ENCODE measurements around the gene MAMDC2.
A peak's percentile ranks its signal among the peaks of the same experiment; 100 is the strongest.

Gene MAMDC2

DNA sequence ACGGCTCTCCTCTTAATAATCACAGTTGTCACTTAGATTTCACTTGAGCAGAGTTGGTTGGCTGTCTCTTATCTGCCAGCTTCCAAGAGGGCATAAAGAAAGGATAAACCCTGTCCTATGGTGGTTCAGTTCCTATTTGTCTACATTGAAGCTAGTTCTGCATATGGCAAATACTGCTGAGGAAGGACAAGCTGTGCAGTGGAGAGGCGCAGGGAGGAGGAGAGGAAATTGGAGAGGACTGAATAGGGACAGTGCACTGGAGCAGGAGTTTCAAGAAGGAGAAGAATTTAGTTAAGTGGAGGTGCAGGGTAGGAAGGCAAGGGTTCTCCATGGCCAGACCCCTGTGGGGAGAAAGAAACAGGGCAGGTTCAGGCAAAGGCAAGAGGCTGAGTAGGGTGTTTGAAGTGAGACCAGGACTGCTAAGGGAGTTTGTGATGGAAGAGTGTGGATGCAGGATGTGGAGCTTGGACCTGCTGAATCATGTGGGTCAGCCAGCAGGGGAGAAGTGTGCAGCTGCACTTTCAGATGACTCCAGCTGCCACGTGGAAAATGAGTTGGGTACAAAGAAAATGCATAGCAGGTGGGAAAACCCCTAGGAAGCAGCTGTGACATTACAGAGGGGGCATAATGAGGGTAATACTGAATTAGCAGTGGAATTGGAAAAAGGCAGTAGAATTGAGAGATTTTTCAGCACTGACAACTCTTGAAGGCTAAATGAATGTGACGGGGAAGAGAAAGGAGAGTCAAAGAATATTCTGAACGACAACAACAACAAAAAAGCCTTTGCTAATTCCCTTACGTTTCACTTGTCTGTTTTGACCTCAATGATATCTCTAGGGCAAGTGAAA lies 66.8 kb downstream of the MAMDC2 start:
- DNase-seq = no peak

DNA sequence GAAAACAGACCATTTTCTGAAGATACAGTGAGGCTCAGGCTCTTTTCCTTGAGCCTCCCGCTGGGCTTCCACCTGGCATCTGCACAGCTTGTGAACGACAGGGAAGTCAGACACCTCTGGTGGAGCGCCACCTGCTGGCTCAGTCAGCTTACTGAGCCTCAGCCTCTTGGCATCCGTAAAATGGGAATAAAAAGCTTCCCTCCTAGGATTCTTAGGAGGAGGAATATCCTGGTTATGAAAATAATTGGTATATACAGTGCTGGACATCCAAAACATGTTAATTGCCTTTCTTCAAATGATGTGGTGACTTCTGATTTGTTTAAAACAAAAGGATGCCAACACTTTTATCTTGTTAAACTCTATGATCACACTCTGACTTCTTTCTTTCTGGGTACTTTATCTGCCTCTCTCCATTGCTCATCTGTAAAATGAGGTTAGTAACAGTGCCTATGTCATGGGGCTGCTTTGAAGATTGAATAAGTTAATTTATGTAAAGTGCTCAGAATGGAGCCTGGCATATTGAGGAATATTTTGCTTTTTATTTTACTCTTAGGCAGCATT lies 67.5 kb downstream of the MAMDC2 start:
- DNase-seq = peak; percentile 30

DNA sequence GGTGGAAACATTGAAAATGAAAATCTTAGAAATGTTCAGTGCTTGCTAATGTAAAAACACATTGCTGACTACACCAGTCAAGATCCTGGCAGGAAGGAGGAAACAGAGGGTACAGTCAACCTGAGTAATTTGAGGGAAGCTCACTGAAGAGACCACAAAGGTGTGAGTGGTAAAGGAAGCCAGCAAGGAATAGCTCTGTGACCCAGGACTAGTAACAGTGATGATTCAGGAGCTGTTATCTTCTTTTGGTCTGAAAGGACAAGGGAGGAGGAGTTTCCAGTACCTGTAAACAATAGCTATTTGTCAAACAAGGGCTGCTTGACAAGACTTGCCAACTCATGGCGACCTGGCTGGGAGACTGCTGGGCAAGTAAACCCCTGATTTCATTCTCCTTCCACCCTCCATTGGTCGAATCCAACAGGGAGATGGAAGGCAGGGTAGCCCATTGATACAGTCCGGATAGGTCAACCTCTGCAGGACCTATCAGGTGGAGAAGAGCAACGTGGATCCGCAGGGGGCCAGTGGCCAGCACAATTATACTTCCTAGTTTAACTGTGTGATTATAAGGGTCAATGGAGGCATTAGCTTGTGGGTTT lies 68.1 kb downstream of the MAMDC2 start:
- no peak for DNase-seq

DNA sequence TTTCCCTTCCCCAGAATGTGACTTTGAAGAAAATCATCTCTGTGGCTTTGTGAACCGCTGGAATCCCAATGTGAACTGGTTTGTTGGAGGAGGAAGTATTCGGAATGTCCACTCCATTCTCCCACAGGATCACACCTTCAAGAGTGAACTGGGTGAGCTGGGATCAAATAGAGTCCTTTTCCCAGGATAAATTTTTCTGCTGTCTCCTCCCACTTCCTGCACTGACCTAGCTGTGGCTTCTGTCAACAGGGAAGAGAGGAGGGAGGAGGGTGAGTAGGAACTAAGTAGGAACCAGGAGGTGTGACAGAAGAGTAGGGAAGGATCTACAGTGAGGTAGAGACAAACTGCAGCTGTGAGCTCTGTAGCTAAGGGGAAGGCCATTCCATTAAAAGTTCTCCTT lies 69.3 kb downstream of the MAMDC2 start:
- DNase-seq = no peak

DNA sequence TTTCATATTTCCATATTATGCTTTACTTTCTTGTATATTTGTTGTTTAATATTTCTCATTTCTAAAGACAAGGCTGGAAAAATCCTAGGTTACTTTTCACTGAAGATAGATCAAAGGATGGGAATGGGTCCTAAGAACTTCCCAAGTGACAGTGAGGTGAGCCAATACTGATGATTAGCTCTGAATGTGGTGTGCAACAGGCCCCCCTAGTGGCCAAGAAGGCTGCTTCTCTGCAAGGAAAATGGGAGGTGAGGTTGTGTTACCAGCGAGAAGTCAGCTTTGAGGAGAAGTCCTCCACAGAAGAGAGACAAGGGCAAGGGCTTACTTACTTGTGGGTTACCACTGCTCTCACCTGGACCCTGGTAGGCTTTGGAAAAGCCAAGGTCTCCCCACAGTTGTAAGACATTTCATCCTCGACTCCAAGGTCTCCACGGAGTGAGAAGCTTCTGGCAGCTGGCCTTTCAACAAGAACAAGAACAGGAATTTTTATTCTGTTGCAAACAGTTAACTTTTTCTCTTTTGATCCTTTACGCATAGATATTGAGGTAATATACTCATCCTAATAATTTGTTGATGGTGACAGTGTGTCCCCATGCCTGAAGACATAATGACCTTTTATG lies 69.9 kb downstream of the MAMDC2 start:
- no peak for DNase-seq

DNA sequence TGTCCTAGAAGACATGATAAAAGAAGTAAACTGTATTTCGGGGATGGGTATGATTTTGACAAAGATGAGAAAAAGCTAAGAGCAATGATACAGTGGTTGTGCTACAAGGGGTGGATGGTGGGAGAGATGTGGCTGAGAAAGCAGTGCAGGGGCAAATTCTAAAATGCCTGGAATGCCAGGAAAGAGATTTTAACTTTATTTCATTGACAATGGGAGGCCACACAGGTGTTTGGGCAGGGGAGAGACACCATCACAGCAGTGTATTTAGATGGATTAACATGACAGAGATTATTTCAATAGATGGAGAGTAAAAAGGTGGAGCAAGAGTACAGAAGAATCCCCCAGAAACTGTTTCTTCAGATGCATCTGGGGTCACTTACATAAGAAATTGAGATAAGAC lies 71.2 kb downstream of the MAMDC2 start:
- DNase-seq = no peak

DNA sequence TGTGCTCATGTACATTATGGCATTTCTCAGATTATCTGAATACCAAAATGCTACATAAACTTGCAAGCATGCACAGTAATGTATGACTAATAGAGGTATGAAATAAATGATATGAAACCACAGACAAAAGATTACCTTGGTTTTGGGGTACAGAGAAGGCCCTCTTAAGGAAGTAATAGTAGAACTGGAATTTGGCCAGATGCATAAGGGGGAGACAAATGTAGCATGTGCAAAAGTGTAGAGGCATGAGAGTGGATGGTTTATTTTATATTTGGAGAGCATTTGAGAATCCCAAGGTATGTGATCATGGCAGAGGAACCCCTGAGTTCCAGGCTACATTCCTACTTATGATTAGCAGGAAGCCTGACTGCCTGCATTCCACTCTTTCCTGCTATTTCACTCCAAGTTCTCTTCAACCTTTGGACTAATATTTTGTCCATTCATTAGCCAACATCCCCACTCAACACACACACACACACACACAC lies 74.2 kb downstream of the MAMDC2 start:
- no peak for DNase-seq

DNA sequence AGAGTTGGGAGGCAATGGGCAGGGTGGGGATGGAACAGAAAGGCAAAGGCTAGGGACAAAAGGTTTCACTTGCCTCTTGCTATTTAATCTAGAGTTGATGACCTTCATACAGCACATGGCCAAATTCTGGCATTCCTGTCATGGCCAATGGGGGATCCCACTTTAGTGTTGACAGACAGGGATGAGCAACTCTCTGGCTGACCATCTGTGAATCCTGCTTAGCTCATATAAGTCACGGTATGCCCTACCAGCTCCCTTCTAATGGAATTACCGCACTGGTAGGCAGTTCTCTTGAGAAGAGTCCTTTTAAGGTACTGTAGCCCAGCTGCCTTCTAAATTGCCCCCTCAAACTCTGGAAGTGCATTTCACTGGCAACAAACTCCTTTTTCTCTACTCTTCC lies 76.1 kb downstream of the MAMDC2 start:
- DNase-seq = no peak

DNA sequence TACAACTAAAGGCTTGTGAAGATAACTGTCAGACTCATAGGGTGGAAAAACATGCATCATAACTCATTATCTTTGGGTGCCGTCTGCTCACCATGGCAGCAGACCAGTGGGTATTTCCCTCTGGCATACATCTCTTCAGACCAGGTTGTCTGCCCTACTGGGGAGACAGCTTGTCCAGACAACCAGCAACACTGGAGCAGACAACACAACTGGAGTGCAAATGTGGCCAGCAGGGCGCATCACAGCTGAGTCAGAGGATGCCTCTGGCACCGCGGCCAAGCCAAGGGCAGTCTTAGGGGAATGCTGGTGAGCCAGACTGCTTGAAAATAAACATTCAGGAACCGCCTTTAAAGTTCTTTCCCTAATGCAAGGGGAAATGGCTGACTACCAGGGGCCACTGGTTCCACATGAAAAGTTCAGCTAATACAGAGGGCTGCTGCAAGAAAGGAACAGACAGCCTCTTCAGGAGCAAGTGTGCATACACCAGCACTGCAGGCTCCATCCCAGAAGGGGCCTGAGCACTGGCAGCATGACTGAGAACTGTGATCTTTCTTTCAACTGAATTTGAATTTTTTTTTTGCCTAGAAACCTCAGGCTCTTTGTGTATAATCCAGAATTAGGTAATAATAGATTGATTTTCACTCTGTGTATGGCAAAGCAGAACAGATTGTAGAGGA lies 77.3 kb downstream of the MAMDC2 start:
- DNase-seq = no peak

DNA sequence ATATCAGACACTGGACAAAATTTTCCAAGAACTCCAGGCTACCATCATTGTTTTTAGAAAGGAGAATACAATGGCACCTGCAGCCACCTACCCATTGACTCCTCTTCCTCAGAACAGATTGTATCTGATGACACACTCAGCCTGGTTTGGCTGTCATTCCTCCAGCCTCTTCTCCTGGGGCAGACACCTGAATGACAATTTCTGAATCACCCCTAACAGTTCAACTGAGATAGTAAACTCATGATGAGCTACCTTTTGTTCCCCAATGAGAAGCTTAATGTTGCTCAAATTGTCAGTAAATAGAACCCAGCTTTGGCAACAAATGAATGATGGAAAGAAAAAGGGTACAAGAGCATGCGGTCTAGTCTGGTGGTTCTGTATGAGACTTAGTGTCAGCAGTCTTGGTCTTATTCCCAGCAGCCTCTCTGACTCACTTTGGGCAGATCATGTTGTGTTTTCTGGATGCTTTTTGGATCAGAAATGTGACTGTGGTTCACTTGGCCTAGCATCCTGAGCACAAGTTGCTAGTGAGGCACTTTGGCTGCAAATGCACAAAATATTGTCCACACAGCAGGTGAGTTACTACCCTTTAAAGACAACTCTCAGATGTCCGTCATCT lies 78.3 kb downstream of the MAMDC2 start:
- no peak for DNase-seq

DNA sequence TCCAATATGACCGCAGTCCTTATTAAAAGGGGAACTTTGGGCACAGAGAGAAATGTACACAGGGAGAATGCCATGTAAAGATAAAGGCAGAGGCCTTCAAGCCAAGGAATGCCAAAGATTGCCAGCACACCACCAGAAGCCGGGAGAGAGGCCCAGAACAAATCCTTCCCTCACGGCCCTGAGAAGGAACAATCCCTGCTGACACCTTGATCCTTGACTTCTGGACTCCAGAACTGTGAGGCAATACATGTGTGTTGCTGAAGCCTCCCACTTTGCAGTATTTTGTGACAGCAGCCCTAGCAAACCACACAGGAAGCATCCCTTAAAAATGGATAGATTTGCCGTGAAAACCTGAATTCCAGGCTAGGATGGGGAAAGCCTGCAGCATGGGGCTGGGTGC lies 80.0 kb downstream of the MAMDC2 start:
- DNase-seq = no peak

DNA sequence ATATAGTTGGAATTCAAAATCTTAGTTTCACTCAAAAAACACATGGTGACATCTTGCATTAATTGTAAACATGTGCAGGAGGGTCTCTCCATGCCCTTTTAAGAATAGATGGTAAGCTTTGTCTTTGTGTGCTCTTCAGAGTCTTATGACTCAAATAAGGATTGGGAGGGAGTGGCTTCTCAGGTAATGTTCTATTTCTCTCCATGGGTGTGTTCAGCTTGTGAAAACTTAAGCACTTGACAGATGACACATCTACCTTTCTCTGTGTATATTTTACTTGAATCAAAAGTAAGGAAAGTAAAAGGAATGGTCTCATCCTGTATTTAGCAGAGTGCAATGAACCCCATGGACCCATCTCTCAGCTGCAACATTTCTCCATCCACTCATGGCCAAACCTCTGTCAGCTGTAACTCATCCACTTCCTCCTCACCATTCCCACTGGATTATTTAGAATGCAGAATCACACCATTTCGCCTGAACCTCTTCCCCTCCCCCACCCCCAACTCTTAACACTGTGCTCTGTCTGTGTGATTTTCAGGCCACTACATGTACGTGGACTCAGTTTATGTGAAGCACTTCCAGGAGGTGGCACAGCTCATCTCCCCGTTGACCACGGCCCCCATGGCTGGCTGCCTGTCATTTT lies 82.1 kb downstream of the MAMDC2 start:
- DNase-seq = no peak

DNA sequence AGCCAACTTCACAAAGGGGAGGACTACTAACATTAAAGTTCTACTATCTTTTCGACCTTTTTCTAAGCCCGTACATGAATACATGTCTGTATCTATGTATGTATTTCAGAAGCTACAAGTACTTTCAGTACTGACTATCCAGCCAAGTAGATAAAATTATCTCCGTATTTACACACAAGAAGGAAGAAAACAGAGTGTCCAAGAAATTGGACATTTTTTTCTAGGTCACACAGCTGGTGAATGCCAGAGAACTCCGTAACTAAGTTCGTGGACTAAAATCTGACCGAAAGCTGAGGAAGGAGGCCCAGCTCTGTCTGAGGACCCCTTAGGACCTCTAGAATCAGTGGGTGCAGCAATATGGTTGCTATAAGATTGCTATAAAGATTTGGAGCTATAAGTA lies 83.4 kb downstream of the MAMDC2 start:
- no peak for DNase-seq

DNA sequence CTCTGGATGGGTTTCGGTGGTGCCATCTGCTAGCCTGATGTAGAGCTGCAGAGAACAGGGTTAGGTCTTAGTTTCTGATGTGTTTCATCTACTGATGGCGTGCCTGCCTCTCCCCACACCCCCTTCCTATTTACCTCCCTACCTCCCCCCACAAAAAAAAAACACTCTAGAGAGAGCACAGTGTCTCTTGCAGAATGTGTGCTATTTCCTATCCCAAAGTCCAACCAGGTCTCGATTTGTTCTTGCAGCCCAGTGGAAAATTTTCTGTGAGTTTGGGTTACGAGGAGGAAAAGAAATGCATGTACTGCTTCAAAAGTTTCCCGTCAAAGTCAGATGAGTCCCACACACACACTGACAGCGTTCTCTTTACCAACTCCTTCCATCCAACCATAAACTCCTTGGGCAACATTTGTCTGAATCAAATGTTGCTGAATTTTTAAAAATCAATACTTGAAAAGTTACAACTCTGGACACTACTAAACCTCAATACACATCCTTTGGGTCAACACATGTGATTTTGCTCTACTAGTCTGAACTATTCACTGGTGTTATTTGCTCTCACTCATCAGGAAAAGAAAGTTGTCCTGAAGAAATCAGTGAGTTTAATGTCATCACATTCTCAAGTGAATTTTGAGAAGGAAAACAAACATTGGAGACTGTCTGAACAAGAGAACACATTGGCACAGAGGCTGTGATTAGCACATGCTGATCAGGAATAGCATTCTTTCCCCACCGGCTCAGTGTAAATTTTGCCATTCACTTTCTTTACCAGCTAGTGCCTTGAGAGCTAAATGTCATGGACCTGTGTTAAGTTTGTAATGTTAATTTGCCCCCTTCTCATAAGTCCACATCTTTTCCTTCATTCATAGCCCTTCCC lies 84.1 kb downstream of the MAMDC2 start:
- no peak for DNase-seq

DNA sequence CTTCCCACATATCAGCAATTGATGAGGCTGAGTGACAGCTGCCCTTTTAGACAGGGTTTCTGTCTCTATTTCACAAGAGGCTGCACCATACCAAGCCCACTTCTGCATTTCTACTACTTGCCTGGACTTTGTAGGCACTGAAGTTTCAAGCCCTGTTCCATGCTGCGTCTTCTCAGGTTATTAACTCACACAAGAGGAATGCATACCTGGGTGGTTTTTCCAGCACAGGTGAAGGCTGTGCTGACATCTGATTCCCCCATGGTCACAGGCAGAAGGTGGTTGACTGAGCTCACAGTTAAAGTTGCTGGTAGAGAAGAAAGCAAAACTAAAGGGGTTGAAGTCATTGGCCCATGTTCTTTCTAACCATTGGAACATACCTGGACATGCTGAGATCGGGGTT lies 86.6 kb downstream of the MAMDC2 start:
- no peak for DNase-seq

DNA sequence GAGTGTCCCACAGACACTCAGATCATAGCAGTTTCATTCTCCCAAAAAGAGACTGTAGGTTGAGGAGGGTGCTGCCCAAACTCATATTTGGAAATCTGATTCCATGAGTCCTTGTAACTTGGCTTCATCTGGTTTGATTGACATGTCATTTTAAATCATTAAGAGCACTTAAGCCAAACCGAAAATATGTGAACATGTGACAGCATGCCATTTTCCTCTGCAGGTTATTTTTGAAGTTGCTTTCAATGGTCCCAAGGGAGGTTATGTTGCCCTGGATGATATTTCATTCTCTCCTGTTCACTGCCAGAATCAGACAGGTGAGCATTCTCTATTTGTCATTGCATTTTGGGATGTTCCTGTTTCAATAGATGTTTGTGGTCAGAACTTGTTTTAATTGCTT lies 87.6 kb downstream of the MAMDC2 start:
- no peak for DNase-seq

DNA sequence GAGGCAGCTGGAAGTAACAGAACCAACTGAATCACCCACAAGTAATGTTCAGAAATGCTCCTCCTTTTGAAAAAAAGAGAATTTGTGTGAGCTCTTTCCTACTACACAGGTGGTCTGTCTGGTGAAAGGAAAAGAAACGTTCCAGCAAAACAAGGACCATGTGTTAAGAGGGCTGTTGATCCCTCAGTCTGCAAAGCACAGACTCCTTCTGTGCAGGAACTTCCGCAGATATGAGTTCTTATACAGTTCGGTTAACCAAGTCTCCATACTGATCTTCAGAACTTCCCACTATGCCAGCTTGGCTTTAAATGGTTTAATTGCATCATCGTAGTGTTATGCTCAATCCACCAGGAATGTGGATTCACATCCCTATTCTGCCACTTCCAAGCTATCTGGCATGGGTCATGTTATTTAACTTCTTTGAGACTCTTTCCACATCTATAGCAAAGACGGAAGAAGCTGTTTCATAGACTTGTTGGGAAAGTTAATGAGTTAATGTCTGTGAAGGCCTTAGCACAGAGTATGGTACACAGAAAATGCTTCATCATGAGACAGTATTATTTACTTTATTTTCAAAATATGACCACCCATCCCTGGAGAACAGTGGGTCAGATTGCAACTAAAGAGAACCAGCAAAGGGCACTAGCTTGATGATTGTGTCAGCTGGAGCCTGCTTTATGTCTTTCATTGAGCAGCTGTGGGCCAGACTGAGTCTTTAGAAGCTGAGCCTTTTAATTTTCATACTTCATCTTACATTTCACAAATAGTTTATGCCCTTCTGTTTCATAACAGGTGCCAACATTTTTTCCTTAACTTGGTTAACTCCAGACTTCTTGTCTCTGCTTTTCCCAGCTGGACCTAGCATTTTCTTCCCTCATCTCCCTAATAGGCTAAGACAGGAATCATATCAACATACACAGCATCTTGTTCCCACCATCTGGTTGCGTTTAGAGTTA lies 89.9 kb downstream of the MAMDC2 start:
- DNase-seq = no peak

DNA sequence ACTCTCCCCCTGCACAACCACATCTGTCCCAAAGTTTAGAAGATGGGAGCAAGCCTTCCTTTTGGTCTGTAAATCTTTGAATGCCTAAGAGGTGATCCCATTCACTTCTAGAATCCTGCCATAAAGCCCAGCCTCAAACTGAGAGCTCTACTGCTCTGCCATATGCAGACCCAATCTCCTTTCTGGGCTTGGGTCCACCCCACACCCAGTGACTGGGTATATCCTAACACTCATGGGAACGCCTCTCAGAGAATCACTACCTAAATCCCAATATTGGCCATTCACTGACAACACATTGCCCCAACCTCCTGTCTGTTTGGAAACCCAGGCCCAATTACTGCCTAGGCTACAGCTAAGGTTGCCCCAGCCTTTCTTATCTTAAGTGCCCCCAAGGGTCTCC lies 90.7 kb downstream of the MAMDC2 start:
- DNase-seq = no peak

DNA sequence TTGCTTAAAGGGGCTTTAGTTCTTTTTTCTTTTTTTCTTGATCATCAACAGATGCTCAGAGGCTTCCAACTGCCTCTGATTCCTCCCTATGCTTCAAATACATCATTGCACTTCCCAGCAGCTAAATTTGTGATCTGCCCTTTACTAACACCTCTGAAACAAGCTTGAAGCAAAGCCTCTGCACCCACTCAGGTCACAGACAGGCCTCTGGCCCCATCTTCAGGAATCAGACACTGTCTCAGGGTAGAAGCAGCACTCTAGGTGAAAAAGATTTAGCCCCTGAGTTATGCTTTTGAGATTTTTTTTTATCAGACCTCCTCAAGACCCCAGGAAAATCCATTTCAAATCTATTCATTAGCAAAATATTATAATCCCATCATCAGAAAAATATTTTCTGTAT lies 91.5 kb downstream of the MAMDC2 start:
- DNase-seq = no peak

DNA sequence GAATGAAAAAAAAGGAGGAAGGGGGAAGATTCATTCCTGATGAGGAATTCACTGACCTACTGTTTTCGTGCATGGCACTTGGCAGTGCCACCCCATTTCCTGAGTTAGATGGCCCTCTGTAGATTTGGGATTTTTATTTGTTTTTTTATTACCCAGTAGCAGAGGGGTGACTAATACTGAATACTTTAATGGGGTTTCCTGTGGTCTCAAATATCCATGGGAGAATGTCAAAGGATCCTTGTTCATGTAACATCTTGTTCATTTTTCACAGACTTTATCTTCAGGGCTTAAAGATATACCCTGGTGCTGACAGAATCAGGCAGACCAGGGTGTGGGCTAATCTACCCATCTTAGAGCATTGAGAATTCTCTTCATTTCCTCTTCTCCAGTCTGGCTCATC lies 93.0 kb downstream of the MAMDC2 start:
- no peak for DNase-seq
